Measurements from ENCODE around the gene OR10T2. TPM values are rescaled to one million over a fixed set of nuclear protein-coding genes. Genes with fewer than 3 reads are reported as not detected.
"Not testable (repeated sequence)": the region's sequence is repeated elsewhere in the genome, so short reads cannot be mapped to it uniquely, and the experiment has no call there.

The OR10T2 gene
- total and polyA plus RNA-seq, 10 of the 15 experiments (the other 5 are each of a cell fraction or from before 2014, with no cell fraction given): not detected

DNA sequence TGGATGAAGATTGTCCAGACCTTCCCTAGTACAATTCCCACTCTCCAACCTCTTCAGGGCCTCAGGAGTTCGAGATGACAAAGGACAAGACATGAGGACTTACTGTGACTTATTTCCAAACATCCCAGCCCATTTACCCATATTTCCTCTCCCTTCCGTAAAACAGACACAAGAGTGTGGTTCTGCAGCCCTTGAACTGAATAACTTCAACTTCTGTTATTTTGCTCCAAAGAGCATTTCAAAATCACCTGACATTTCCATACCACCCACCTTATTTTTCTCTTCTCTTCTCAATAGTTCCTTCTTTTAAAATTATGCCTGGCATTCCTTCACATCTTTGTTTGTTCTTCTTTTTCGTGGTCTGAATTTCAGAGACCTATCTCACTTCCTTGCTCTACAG is 35.5 kb upstream of the OR10T2 start:
- in situ Hi-C loops (cut with MboI): no loop called here
- no peak overlapping the region for H3K4me2 ChIP-seq (ENCODE audit: control insufficient read depth, insufficient read depth)
- H3K79me2 ChIP-seq (ENCODE audit: control insufficient read depth, insufficient read depth, low read length): no peaks in the 10 kb centered on the region
- ATAC-seq (no peak), FAIRE-seq (no peak), DNase-seq (ENCODE audit: low read depth, low spot score) (no peak)
- H2AFZ ChIP-seq (ENCODE audit: control insufficient read depth, low read depth, low read length): no peak overlapping the region
- WGBS (ENCODE audit: insufficient coverage, insufficient replicate concordance, low lambda C conversion rate, missing lambda C conversion rate): 0% methylated on average over 3 of the region's 3 CpGs
- no peak overlapping the region for H3K27ac ChIP-seq (ENCODE audit: control insufficient read depth, insufficient read depth)
- H3K36me3 ChIP-seq (ENCODE audit: control insufficient read depth in 2 of 2, insufficient read depth in 2 of 2, low read length in 1 of 2): no peaks in the 10 kb centered on the region
- no peak overlapping the region for H3K4me3 ChIP-seq
- H3K9me3 ChIP-seq (replicated peaks; ENCODE audit: control insufficient read depth, insufficient read depth, low read length): no peaks in the 10 kb centered on the region
- H3K9ac ChIP-seq (ENCODE audit: control insufficient read depth, insufficient read depth, low read length): no peak overlapping the region
- ChIA-PET SMC1A (ENCODE audit: uncharacterized antibody, unreplicated experiment) (no interaction called here), POLR2A (no interaction called here), CTCF (no interaction called here), RAD21 (ENCODE audit: unreplicated experiment) (no interaction called here)
- no peaks in the 10 kb centered on the region for H3K4me1 ChIP-seq (ENCODE audit: control insufficient read depth, insufficient read depth, low read length)
- H3K27me3 ChIP-seq (replicated peaks in 1 of 2; ENCODE audit: control insufficient read depth in 2 of 2, insufficient read depth in 2 of 2, low read length in 1 of 2): no peaks in the 10 kb centered on the region
- H4K20me1 ChIP-seq (ENCODE audit: control insufficient read depth, insufficient read depth): no peaks in the 10 kb centered on the region
- intact Hi-C loops (cut with micrococcal nuclease; ENCODE audit: unreplicated experiment): no loop called here
- no TSS peak for BruUV-seq (replicated peaks)
- TF ChIP-seq SIN3A (IDR thresholded peaks at IDR 0.05; ENCODE audit: low read depth, low read length) (no peak), TCF7 (IDR thresholded peaks at IDR 0.05; ENCODE audit: borderline replicate concordance) (no peak), MAX (IDR thresholded peaks at IDR 0.05; ENCODE audit: low read depth, low read length) (no peak), POLR2AphosphoS2 (IDR thresholded peaks at IDR 0.05; ENCODE audit: low read depth, low read length) (no peak), POLR2AphosphoS5 (IDR thresholded peaks at IDR 0.05; ENCODE audit: low read length) (no peak)

DNA sequence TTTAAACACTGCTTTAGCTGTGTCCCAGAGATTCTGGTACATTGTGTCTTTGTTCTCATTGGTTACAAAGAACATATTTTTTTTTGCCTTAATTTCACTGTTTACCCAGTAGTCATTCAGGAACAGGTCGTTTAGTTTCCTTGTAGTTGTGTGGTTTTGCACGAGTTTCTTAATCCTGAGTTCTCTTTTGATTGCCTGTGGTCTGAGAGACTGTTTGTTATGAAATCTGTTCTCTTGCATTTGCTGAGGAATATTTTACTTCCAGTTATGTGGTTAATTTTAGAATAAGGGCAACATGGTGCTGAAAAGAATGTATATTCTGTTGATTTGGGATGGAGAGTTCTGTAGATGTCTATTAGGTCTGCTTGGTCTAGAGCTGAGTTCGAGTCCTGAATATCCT is 30.9 kb upstream of the OR10T2 start:
- DNase-seq (ENCODE audit: low read depth, low spot score); H2AFZ ChIP-seq (ENCODE audit: control insufficient read depth, low read depth, low read length); RAD21 ChIA-PET (ENCODE audit: unreplicated experiment); FAIRE-seq; H3K4me1 ChIP-seq (ENCODE audit: control insufficient read depth, insufficient read depth, low read length); in situ Hi-C loops (cut with MboI); ATAC-seq; H4K20me1 ChIP-seq (ENCODE audit: control insufficient read depth, insufficient read depth); intact Hi-C loops (cut with micrococcal nuclease; ENCODE audit: unreplicated experiment); H3K4me3 ChIP-seq; CTCF ChIA-PET; H3K79me2 ChIP-seq (ENCODE audit: control insufficient read depth, insufficient read depth, low read length); BruUV-seq (replicated peaks); H3K27ac ChIP-seq (ENCODE audit: control insufficient read depth, insufficient read depth); H3K36me3 ChIP-seq (ENCODE audit: control insufficient read depth in 2 of 2, insufficient read depth in 2 of 2, low read length in 1 of 2); H3K9me3 ChIP-seq (replicated peaks; ENCODE audit: control insufficient read depth, insufficient read depth, low read length); H3K4me2 ChIP-seq (ENCODE audit: control insufficient read depth, insufficient read depth); SMC1A ChIA-PET (ENCODE audit: uncharacterized antibody, unreplicated experiment); POLR2A ChIA-PET; H3K9ac ChIP-seq (ENCODE audit: control insufficient read depth, insufficient read depth, low read length); H3K27me3 ChIP-seq (replicated peaks in 1 of 2; ENCODE audit: control insufficient read depth in 2 of 2, insufficient read depth in 2 of 2, low read length in 1 of 2): not testable (repeated sequence)
- WGBS (ENCODE audit: insufficient coverage, insufficient replicate concordance, low lambda C conversion rate, missing lambda C conversion rate): 0% methylated on average over 3 of the region's 3 CpGs

Measured in GM12878 (cell line).